AG09319 (cell line): ENCODE measurements around the gene SLC31A1.

Experiments
- DNase-seq: peaks from one replicate; pipeline ENCODE4 v3.0.0-alpha.2; 2010; ENCODE audit warnings: low read depth; ENCODE audit errors: extremely low read depth
- TF ChIP-seq, protein P1 (sequence below): IDR thresholded peaks from 2 replicates; pipeline ENCODE4 v1.5.1; 2011; ENCODE audit warnings: low read depth, mild to moderate bottlenecking, inconsistent platforms, low read length, moderate library complexity

SLC31A1 gene

DNA sequence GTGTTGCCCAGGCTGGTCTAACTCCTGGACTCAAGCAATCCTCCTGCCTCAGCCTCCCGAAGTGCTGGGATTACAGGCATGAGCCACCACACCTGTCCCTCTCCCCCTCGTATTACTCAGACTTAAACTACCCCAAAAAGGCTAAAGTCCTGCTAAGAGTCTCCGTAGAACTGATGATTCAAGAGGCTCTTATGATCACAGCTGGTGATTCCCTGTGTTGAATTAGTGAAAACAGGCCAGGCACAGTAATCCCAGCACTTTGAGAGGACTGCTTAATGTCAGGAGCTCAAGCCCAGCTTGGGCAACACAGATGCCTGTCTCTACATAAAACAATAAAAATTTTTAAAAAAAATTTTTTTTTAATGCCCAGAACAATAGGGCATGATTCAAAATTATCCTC, 44.8 kb downstream of the SLC31A1 start:
- TF ChIP-seq, protein P1, sequence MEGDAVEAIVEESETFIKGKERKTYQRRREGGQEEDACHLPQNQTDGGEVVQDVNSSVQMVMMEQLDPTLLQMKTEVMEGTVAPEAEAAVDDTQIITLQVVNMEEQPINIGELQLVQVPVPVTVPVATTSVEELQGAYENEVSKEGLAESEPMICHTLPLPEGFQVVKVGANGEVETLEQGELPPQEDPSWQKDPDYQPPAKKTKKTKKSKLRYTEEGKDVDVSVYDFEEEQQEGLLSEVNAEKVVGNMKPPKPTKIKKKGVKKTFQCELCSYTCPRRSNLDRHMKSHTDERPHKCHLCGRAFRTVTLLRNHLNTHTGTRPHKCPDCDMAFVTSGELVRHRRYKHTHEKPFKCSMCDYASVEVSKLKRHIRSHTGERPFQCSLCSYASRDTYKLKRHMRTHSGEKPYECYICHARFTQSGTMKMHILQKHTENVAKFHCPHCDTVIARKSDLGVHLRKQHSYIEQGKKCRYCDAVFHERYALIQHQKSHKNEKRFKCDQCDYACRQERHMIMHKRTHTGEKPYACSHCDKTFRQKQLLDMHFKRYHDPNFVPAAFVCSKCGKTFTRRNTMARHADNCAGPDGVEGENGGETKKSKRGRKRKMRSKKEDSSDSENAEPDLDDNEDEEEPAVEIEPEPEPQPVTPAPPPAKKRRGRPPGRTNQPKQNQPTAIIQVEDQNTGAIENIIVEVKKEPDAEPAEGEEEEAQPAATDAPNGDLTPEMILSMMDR: no peak
- DNase-seq: no peak

DNA sequence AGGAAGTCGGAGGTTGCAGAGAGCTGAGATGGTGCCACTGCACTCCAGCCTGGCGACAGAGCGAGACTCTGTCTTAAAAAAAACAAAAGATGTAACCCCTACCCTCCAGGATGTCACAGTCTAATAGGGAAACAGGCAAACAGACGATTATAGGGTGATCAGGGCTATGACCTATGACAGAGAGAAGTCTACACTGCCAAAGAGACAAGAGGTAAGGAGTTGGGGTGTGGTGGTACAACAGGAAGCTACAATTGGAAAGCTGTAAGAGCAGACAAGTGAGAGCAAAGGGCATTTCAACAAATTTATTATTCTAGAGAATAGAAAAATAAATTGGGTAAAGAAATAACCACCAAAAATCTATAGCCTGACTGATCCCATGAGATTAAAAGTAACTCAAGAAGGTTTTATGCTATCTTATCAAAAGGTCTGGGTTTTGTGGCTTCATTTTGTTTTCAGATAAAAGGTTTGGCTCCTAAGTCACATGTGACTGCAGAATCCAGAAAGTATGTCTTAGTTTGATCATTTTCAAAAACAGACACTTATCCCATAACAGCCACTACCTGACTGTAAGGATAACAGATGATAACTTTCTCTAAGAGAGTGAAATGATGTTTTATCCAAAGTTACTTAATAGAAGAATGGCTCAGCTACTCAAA, 46.7 kb downstream of the SLC31A1 start:
- no peak for DNase-seq
- TF ChIP-seq, protein P1: no peak

DNA sequence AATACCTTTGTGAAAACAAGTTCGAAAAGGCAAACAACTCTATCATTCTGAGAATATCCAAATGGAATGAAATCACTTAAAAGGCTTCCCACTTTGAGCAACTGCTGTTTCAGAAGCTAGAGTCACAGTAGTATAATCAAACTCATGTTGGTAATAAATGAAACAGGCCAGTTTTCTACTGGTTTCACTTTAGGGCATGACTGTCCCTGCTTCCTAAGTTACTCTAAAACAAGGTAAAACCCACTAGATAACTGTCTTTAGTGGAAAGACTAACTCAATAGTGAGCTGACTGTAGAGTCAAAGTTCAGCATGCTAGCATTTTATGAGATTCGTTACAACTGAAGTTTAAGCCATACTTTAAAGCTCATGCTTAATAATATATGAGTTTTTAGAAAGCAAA, 48.0 kb downstream of the SLC31A1 start:
- TF ChIP-seq, protein P1: no peak
- no peak for DNase-seq

DNA sequence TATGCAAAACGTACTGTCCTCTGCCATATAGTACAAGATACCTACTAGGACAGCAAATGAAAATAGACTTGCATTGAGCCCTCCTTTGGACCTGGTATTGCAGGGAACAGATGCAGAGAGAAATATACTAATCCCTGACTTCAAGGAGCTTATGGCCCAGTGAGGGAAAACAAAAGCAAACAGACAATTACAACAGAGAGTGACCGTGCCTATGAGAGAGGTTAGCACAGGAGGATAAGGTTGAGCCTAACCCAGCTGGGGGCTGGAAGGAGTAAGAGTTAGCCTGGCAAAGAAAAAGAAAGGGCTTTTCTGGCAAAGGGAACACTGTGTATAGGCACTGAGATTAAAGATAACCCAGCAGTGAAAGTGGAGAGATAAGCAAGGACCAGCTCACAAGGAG, 48.5 kb downstream of the SLC31A1 start:
- DNase-seq: no peak
- TF ChIP-seq, protein P1: no peak

DNA sequence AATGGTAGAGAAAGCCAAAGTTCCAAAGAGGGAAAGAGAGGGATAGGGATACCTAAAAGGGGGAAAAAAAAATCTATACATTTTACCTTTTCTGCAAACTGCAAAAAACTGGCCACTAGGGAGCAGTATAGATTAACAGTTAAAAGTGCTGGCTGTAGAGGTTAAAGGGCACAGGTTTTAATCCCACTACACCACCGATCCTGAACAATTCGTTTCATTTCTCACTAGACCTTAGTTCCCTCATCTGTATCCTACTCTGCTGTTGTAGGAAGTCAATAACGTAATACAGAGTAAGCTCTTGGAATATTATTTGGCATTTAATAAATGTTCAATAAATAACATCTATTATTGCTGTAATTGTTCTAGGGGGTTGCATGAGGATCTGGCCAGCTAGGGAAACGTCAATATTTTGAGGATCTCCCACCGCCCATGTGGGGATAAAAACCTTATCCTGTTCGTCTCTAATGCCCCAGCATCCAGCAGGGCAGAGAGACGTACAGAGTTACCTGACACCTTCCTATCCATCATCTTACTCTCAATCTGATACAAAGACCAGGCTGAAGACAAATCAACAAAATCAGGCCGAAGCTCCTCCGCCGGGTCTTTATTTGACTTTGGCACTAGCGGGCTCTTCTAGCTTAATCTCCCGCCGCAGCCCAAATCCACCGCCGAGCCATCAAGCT, 53.3 kb downstream of the SLC31A1 start:
- peak; percentile 22 for DNase-seq

DNA sequence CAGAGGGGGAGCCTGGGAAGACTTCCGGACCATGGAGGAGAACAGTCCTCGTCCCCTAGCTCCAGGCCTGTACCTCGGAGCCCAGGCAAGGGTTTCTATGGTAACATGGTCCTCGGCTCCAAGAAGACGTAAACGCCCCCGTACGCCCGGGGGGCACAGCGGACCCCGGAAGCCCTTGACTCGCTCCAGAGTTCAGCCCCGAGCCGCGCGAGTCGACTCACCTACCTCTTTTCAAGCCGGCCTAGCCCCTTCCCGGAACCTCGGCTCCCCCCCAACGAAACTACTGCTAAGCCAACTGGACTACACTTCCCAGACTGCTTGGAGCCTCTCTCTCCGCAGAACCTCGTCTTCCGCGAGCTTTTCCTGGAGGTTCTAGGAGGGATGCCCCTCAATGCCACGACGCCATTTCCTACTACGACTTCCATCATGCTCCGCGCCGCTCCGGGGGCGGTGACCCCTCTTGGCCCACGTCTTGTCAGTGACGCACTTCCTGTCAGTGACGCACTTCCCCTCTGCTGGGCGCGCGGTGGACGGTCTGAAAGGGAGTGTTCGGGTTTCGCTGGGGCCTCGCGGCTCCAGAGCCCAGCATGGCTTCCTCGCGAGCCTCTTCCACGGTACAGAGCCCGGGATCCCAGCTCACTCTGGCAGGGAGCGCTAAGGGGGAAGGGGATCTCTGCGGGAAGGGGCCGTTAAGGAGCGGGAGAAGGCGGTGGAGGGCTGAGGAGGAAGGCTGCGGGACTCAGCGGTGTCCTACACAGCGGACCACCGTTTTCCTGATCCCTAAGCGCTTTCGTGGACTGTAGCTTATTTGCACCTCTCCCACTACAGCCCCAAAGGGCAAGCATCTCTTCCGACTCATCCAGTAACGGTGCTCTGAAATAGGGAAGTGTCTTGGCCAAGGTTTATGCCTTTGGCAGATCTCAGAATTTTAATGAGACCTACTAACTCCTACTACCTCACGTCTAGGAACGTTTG, 54.1 kb downstream of the SLC31A1 start, which contains the start of the genes CDC26 and PRPF4:
Gene CDC26, minus strand, starts transcription at position 416 of the 975 bp plus-strand sequence. CDS start 3,065 bp downstream, outside the sequence.
Gene PRPF4, plus strand, starts transcription at position 502 of the 975 bp plus-strand sequence. Its CDS starts 86 bp downstream, at position 588.
- peak; percentile 97 for DNase-seq

More for the DNA sequence above, 53.3 kb downstream of the SLC31A1 start:
- TF ChIP-seq, protein P1: peak; percentile 61

More for the DNA sequence above, 54.1 kb downstream of the SLC31A1 start, which contains the start of the genes CDC26 and PRPF4:
- TF ChIP-seq, protein P1: no peak
